CD14-positive monocyte (primary cell): ENCODE data around the gene ABCA2. TPM values are rescaled to one million over a fixed set of nuclear protein-coding genes. Genes with fewer than 3 reads are reported as not detected.

Source experiments
- DNase-seq, 3 donors: peaks; one replicate each; pipeline ENCODE4 v3.0.0-alpha.2; 2011 to 2022
- H2AFZ ChIP-seq: 2 replicates; pipeline ENCODE4 v1.6.0; 2012; ENCODE audit warnings: mild to moderate bottlenecking, low read depth, low read length, inconsistent platforms; ENCODE audit not compliant: insufficient read depth, poor library complexity, severe bottlenecking
- H3K27ac ChIP-seq, 2 donors: 1 replicate in 1 of 2; 2 replicates in 1 of 2; pipeline ENCODE4 v1.5.1; 2012 to 2013; ENCODE audit warnings: low read length in 2 of 2, control low read depth in 1 of 2, inconsistent platforms in 1 of 2, low read depth in 1 of 2, mild to moderate bottlenecking in 1 of 2
- H3K27me3 ChIP-seq, 2 donors: one replicate each; pipeline versions ENCODE4 v1.6.0 to v1.6.1; 2011 to 2013; ENCODE audit warnings: low read length in 2 of 2; ENCODE audit not compliant: control insufficient read depth in 2 of 2, insufficient read depth in 2 of 2
- H3K36me3 ChIP-seq, 2 donors: replicated peaks in 1 of 2; 1 replicate in 1 of 2; 2 replicates in 1 of 2; pipeline versions ENCODE4 v1.5.1 to v1.6.1; 2012 to 2013; ENCODE audit warnings: low read length in 2 of 2, control low read depth in 1 of 2, inconsistent platforms in 1 of 2, mild to moderate bottlenecking in 1 of 2; ENCODE audit not compliant: insufficient read depth in 2 of 2, control insufficient read depth in 1 of 2
- H3K4me1 ChIP-seq, 2 donors: 1 replicate in 1 of 2; 2 replicates in 1 of 2; pipeline versions ENCODE4 v1.5.1 to v1.6.1; 2012 to 2013; ENCODE audit warnings: low read length in 2 of 2, control low read depth in 1 of 2, inconsistent platforms in 1 of 2, mild to moderate bottlenecking in 1 of 2, moderate library complexity in 1 of 2; ENCODE audit not compliant: insufficient read depth in 2 of 2, control insufficient read depth in 1 of 2
- H3K4me2 ChIP-seq: replicated peaks from 2 replicates; pipeline ENCODE3; 2012; ENCODE audit warnings: low read length, moderate library complexity, mild to moderate bottlenecking; ENCODE audit not compliant: poor library complexity, severe bottlenecking; ENCODE audit errors: extremely low read depth
- H3K4me3 ChIP-seq, 3 experiments: fragments of 200-600 bp in 1 of 3; sonication (generic) in 1 of 3; replicated peaks in 1 of 3; 1 replicate in 2 of 3; 2 replicates in 1 of 3; pipeline ENCODE4 v1.5.1; 2011 to 2013; ENCODE audit warnings: low read length in 3 of 3, mild to moderate bottlenecking in 3 of 3, control low read depth in 2 of 3, low read depth in 2 of 3, inconsistent platforms in 1 of 3, moderate library complexity in 1 of 3
- H3K79me2 ChIP-seq: 2 replicates; pipeline ENCODE4 v1.6.0; 2012; ENCODE audit warnings: mild to moderate bottlenecking, control low read depth, inconsistent platforms, low read length, moderate library complexity; ENCODE audit not compliant: insufficient read depth
- H3K9ac ChIP-seq: 2 replicates; pipeline ENCODE4 v1.6.0; 2017; ENCODE audit warnings: low read length, mild to moderate bottlenecking; ENCODE audit not compliant: insufficient read depth, poor library complexity, severe bottlenecking
- H3K9me3 ChIP-seq, 2 donors: replicated peaks in 1 of 2; 1 replicate in 1 of 2; 2 replicates in 1 of 2; pipeline versions ENCODE4 v1.5.1 to v1.6.1; 2012 to 2013; ENCODE audit warnings: low read length in 2 of 2, control low read depth in 1 of 2; ENCODE audit not compliant: control insufficient read depth in 1 of 2, insufficient read depth in 1 of 2
- H4K20me1 ChIP-seq: 2 replicates; pipeline ENCODE4 v1.6.0; 2012; ENCODE audit warnings: mild to moderate bottlenecking, low read length, control low read depth, moderate library complexity; ENCODE audit not compliant: insufficient read depth
- H3K27ac Mint-ChIP-seq, 7 donors: one replicate each; pipeline ENCODE4 v1.8.0; 2020; ENCODE audit warnings: mild to moderate bottlenecking in 7 of 7, mixed read lengths in 7 of 7, moderate library complexity in 6 of 7, inconsistent platforms in 2 of 7
- H3K27me3 Mint-ChIP-seq, 3 donors: one replicate each; pipeline ENCODE4 v1.8.0; 2021 to 2022; ENCODE audit warnings: low read depth in 3 of 3, mild to moderate bottlenecking in 3 of 3, mixed read lengths in 3 of 3, moderate library complexity in 3 of 3, inconsistent platforms in 1 of 3
- H3K36me3 Mint-ChIP-seq, 2 donors: one replicate each; pipeline ENCODE4 v1.8.0; 2020; ENCODE audit warnings: mixed read lengths in 2 of 2, inconsistent platforms in 1 of 2, mild to moderate bottlenecking in 1 of 2
- H3K4me1 Mint-ChIP-seq: one replicate; pipeline ENCODE4 v1.8.0; 2020; ENCODE audit warnings: mild to moderate bottlenecking, mixed read lengths
- H3K4me3 Mint-ChIP-seq, 2 donors: one replicate each; pipeline ENCODE4 v1.8.0; 2020; ENCODE audit warnings: mild to moderate bottlenecking in 2 of 2, mixed read lengths in 2 of 2, moderate library complexity in 1 of 2
- H3K9me3 Mint-ChIP-seq, 7 donors: one replicate each; pipeline ENCODE4 v1.8.0; 2020 to 2022; ENCODE audit warnings: mixed read lengths in 7 of 7, mild to moderate bottlenecking in 6 of 7, moderate library complexity in 6 of 7, inconsistent platforms in 2 of 7
- WGBS: methylation state at CpG from one replicate; pipeline ENCODE4 v1.1.5; 2013; ENCODE audit warnings: missing lambda C conversion rate; ENCODE audit not compliant: insufficient coverage; 5-methylcytosine and 5-hydroxymethylcytosine counted together
- intact Hi-C, 2 donors: fragments of 100-400 bp; cut with micrococcal nuclease; formaldehyde crosslinking; loops; one replicate each; pipeline versions ENCODE4 v1.15.0 to v1.15.1; 2023
- polyA plus RNA-seq, 3 donors: library from polyadenylated mRNA; depleted of rRNA in 1 of 3; unstranded in 2 of 3; stranded (reverse) in 1 of 3; fragments of 300-500 nt in 2 of 3; fragments of >200 nt in 1 of 3; fragmentation: Illumina TruSeq in 2 of 3; gene quantifications; 1 replicate in 2 of 3; 2 replicates in 1 of 3; pipeline ENCODE4 v1.2.3, GENCODE V29; 2012 to 2021
- TF ChIP-seq, protein P1 (sequence below): fragments of 200-600 bp; IDR thresholded peaks from one replicate; pipeline ENCODE4 v1.8.0; 2022; ENCODE audit warnings: antibody characterized with exemption, mild to moderate bottlenecking

The ABCA2 gene
- polyA plus RNA-seq, 3 donors = 0.18 to 30.7 (median 0.40) TPM

DNA sequence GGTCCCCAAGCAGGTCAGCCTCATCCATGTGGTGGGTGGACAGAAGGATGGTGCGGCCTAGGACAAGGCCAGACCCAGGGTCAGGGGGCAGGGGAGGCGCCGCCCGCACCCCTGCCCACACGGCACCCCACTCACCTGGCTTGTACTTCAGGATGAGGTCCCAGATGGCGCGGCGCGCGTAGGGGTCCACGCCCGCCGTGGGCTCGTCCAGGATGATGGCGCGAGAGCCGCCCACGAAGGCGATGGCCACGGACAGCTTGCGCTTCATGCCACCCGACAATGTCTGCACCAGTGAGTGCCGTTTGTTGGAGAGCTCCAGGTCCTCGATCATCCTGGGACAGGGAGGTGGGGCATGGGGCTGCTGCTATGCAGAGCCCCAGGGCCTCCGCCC is 12.5 kb downstream of the ABCA2 start:
- Histone ChIP-seq H3K27me3 (no peaks in the 10 kb centered on the region), H3K9me3 (no peaks in the 10 kb centered on the region), H3K36me3 (peaks cover 0 to 3% of the 10 kb centered on the region in 2 donors), H3K4me1 (no peaks in the 10 kb centered on the region), H2AFZ (no peak overlapping the region), H3K27ac (no peak overlapping the region), H3K4me3 (no peak overlapping the region), H4K20me1 (no peaks in the 10 kb centered on the region), H3K4me2 (no peak overlapping the region), H3K9ac (no peak overlapping the region), H3K79me2 (no peaks in the 10 kb centered on the region)
- no peaks in the 10 kb centered on the region for H3K4me1 Mint-ChIP-seq
- DNase-seq = no peak
- H3K27ac Mint-ChIP-seq = no peak overlapping the region
- over 99% methylated on average over 18 of the region's 25 CpGs for WGBS
- peaks cover 0 to 2% (median 2%) of the 10 kb centered on the region in 3 donors for H3K27me3 Mint-ChIP-seq
- peaks cover 9 to 32% of the 10 kb centered on the region in 2 donors for H3K36me3 Mint-ChIP-seq
- peaks cover 0 to 6% (median 0%) of the 10 kb centered on the region in 7 donors for H3K9me3 Mint-ChIP-seq
- intact Hi-C loops = no loop called here
- H3K4me3 Mint-ChIP-seq = no peak overlapping the region
- TF ChIP-seq, protein P1, sequence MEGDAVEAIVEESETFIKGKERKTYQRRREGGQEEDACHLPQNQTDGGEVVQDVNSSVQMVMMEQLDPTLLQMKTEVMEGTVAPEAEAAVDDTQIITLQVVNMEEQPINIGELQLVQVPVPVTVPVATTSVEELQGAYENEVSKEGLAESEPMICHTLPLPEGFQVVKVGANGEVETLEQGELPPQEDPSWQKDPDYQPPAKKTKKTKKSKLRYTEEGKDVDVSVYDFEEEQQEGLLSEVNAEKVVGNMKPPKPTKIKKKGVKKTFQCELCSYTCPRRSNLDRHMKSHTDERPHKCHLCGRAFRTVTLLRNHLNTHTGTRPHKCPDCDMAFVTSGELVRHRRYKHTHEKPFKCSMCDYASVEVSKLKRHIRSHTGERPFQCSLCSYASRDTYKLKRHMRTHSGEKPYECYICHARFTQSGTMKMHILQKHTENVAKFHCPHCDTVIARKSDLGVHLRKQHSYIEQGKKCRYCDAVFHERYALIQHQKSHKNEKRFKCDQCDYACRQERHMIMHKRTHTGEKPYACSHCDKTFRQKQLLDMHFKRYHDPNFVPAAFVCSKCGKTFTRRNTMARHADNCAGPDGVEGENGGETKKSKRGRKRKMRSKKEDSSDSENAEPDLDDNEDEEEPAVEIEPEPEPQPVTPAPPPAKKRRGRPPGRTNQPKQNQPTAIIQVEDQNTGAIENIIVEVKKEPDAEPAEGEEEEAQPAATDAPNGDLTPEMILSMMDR = no peak

DNA sequence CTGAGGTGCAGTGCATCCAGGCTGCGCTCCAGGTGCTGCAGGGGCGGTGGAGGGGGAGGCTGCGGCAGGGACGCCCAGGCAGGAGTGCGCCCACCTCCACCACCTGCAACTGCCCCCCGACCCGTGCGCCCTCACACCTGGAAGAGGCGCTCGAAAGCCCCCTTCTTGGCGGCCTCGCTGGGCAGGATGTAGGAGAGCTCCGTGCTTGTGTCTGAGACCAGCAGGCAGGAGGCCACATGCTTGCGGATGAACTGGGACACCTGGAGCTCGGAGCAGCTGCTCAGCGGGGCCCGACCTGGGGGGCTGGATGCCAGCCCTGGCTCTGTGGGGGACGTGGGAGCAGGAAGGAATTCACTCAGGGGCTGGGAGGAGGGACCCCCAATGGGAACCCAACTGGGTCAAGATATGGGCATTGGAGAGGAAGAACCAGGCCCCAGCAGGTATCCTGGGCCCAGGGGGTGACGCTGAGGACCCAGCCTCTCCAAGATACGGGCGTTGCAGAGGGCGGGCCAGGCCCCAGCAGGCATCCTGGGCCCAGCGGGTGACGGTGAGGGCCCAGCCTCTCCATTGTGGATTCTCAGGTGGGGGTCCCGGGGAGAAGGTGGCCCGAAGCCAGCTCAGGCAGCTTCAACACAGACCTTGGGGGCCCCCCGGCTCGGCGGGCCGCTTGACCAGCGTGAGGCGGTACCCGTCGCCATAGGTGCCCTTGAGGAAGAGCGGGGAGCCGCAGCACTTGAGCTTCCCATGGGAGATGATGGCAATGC is 13.1 kb downstream of the ABCA2 start:
- H3K79me2 ChIP-seq = no peaks in the 10 kb centered on the region
- TF ChIP-seq, protein P1 = no peak
- no peak overlapping the region for H3K27ac ChIP-seq
- H3K27me3 ChIP-seq = no peaks in the 10 kb centered on the region
- H3K9ac ChIP-seq = no peak overlapping the region
- intact Hi-C loops = no loop called here
- peaks cover 0 to 3% of the 10 kb centered on the region in 2 donors for H3K36me3 ChIP-seq
- Mint-ChIP-seq H3K4me3 (no peak overlapping the region), H3K9me3 (peaks cover 0 to 6% (median 0%) of the 10 kb centered on the region in 7 donors), H3K27me3 (peaks cover 0 to 2% (median 2%) of the 10 kb centered on the region in 3 donors), H3K4me1 (no peaks in the 10 kb centered on the region), H3K27ac (no peak overlapping the region), H3K36me3 (peaks cover 9 to 32% of the 10 kb centered on the region in 2 donors)
- no peak overlapping the region for H2AFZ ChIP-seq
- 96% methylated on average over 30 of the region's 36 CpGs for WGBS
- H3K4me2 ChIP-seq = no peak overlapping the region
- H3K9me3 ChIP-seq = no peaks in the 10 kb centered on the region
- no peaks in the 10 kb centered on the region for H4K20me1 ChIP-seq
- no peak for DNase-seq
- no peaks in the 10 kb centered on the region for H3K4me1 ChIP-seq
- no peak overlapping the region for H3K4me3 ChIP-seq
